ENCODE measurements around the gene ADAM22.
A peak's percentile ranks its signal among the peaks of the same experiment; 100 is the strongest.

DNA sequence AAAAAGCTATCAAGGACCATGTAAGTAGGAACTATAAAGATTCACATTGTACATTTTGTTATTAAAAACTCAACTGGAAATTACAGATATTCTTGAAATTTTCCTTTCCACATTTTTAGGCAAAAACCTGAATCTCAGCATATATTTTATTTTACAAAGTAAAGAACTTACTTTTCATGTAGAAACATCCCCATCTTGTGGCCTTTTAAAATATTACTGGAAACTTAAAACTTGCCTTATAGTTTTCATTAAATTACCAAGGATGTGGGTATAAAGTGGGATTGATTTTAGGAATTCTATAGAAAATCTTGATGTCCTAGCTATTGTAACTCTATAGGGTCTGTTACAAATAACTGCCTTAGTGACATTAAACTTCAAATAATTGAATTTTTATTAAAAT lies 47.2 kb upstream of the ADAM22 start:
- TF ChIP-seq, protein P1, sequence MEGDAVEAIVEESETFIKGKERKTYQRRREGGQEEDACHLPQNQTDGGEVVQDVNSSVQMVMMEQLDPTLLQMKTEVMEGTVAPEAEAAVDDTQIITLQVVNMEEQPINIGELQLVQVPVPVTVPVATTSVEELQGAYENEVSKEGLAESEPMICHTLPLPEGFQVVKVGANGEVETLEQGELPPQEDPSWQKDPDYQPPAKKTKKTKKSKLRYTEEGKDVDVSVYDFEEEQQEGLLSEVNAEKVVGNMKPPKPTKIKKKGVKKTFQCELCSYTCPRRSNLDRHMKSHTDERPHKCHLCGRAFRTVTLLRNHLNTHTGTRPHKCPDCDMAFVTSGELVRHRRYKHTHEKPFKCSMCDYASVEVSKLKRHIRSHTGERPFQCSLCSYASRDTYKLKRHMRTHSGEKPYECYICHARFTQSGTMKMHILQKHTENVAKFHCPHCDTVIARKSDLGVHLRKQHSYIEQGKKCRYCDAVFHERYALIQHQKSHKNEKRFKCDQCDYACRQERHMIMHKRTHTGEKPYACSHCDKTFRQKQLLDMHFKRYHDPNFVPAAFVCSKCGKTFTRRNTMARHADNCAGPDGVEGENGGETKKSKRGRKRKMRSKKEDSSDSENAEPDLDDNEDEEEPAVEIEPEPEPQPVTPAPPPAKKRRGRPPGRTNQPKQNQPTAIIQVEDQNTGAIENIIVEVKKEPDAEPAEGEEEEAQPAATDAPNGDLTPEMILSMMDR (conservative IDR thresholded peaks at IDR 0.05; ENCODE audit: low read depth in 2 of 2): peak in 1 of 2 experiments; percentile 61; a peak in 3 of 4 replicates
- TF ChIP-seq, protein P2, sequence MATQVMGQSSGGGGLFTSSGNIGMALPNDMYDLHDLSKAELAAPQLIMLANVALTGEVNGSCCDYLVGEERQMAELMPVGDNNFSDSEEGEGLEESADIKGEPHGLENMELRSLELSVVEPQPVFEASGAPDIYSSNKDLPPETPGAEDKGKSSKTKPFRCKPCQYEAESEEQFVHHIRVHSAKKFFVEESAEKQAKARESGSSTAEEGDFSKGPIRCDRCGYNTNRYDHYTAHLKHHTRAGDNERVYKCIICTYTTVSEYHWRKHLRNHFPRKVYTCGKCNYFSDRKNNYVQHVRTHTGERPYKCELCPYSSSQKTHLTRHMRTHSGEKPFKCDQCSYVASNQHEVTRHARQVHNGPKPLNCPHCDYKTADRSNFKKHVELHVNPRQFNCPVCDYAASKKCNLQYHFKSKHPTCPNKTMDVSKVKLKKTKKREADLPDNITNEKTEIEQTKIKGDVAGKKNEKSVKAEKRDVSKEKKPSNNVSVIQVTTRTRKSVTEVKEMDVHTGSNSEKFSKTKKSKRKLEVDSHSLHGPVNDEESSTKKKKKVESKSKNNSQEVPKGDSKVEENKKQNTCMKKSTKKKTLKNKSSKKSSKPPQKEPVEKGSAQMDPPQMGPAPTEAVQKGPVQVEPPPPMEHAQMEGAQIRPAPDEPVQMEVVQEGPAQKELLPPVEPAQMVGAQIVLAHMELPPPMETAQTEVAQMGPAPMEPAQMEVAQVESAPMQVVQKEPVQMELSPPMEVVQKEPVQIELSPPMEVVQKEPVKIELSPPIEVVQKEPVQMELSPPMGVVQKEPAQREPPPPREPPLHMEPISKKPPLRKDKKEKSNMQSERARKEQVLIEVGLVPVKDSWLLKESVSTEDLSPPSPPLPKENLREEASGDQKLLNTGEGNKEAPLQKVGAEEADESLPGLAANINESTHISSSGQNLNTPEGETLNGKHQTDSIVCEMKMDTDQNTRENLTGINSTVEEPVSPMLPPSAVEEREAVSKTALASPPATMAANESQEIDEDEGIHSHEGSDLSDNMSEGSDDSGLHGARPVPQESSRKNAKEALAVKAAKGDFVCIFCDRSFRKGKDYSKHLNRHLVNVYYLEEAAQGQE (IDR thresholded peaks at IDR 0.05; ENCODE audit: unreplicated experiment): no peak
- TF ChIP-seq EZH2 (IDR thresholded peaks at IDR 0.05; ENCODE audit: low read depth, unreplicated experiment) (no peak), POLR2AphosphoS5 (IDR thresholded peaks at IDR 0.05; ENCODE audit: low read depth) (no peak)

Data from GM23338 (cell line).